ENCODE results near the gene HMHB1. TPM values are rescaled to one million over a fixed set of nuclear protein-coding genes. Genes with fewer than 3 reads are reported as not detected.

Gene HMHB1
- total and polyA plus RNA-seq, 9 of the 15 experiments (the other 6 are each of a cell fraction or from before 2014, with no cell fraction given) = not detected

- no peak for TF ChIP-seq TEAD4 (IDR thresholded peaks at IDR 0.05; ENCODE audit: low read length)
- no peak for TF ChIP-seq TEAD4 (CRISPR knock-in tag; IDR thresholded peaks at IDR 0.05; ENCODE audit: borderline replicate concordance)
- no peak for TF ChIP-seq TCFL5 (CRISPR knock-in tag; conservative IDR thresholded peaks at IDR 0.05)
- peak; percentile 93 for TF ChIP-seq SMC3 (conservative IDR thresholded peaks at IDR 0.05; ENCODE audit: insufficient read depth, low read depth, low read length)
- no peak for TF ChIP-seq KDM2B (CRISPR knock-in tag; IDR thresholded peaks at IDR 0.05)
- TF ChIP-seq CHD1 (IDR thresholded peaks at IDR 0.05; ENCODE audit: low read length) = no peak
- no peak for TF ChIP-seq STAT5A (IDR thresholded peaks at IDR 0.05; ENCODE audit: borderline replicate concordance, low read length)
- no peak for TF ChIP-seq SNIP1 (IDR thresholded peaks at IDR 0.05; ENCODE audit: low read depth)
- TF ChIP-seq ATF7 (IDR thresholded peaks at IDR 0.05) = peak; percentile 29; the same call in 1 of the 2 replicates
- TF ChIP-seq, protein P1, sequence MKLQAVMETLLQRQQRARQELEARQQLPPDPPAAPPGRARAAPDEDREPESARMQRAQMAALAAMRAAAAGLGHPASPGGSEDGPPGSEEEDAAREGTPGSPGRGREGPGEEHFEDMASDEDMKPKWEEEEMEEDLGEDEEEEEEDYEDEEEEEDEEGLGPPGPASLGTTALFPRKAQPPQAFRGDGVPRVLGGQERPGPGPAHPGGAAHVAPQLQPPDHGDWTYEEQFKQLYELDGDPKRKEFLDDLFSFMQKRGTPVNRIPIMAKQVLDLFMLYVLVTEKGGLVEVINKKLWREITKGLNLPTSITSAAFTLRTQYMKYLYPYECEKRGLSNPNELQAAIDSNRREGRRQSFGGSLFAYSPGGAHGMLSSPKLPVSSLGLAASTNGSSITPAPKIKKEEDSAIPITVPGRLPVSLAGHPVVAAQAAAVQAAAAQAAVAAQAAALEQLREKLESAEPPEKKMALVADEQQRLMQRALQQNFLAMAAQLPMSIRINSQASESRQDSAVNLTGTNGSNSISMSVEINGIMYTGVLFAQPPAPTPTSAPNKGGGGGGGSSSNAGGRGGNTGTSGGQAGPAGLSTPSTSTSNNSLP (IDR thresholded peaks at IDR 0.05; ENCODE audit: borderline replicate concordance, low read depth, low read length) = no peak
- no peak for TF ChIP-seq PHF20 (IDR thresholded peaks at IDR 0.05; ENCODE audit: partially characterized antibody)
- TF ChIP-seq BRD9 (IDR thresholded peaks at IDR 0.05; ENCODE audit: low read depth, partially characterized antibody) = no peak
- TF ChIP-seq, protein P2, sequence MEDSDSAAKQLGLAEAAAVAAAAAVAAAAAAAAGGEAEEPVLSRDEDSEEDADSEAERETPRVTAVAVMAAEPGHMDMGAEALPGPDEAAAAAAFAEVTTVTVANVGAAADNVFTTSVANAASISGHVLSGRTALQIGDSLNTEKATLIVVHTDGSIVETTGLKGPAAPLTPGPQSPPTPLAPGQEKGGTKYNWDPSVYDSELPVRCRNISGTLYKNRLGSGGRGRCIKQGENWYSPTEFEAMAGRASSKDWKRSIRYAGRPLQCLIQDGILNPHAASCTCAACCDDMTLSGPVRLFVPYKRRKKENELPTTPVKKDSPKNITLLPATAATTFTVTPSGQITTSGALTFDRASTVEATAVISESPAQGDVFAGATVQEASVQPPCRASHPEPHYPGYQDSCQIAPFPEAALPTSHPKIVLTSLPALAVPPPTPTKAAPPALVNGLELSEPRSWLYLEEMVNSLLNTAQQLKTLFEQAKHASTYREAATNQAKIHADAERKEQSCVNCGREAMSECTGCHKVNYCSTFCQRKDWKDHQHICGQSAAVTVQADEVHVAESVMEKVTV (CRISPR knock-in tag; IDR thresholded peaks at IDR 0.05) = peak; percentile 90
- no peak for TF ChIP-seq TGIF2 (CRISPR knock-in tag; IDR thresholded peaks at IDR 0.05)
- TF ChIP-seq, protein P3, sequence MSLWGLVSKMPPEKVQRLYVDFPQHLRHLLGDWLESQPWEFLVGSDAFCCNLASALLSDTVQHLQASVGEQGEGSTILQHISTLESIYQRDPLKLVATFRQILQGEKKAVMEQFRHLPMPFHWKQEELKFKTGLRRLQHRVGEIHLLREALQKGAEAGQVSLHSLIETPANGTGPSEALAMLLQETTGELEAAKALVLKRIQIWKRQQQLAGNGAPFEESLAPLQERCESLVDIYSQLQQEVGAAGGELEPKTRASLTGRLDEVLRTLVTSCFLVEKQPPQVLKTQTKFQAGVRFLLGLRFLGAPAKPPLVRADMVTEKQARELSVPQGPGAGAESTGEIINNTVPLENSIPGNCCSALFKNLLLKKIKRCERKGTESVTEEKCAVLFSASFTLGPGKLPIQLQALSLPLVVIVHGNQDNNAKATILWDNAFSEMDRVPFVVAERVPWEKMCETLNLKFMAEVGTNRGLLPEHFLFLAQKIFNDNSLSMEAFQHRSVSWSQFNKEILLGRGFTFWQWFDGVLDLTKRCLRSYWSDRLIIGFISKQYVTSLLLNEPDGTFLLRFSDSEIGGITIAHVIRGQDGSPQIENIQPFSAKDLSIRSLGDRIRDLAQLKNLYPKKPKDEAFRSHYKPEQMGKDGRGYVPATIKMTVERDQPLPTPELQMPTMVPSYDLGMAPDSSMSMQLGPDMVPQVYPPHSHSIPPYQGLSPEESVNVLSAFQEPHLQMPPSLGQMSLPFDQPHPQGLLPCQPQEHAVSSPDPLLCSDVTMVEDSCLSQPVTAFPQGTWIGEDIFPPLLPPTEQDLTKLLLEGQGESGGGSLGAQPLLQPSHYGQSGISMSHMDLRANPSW (CRISPR knock-in tag; IDR thresholded peaks at IDR 0.05) = no peak
- TF ChIP-seq CBX2 (IDR thresholded peaks at IDR 0.05; ENCODE audit: insufficient read depth, low read length, poor library complexity, severe bottlenecking) = no peak
- TF ChIP-seq, protein P4, sequence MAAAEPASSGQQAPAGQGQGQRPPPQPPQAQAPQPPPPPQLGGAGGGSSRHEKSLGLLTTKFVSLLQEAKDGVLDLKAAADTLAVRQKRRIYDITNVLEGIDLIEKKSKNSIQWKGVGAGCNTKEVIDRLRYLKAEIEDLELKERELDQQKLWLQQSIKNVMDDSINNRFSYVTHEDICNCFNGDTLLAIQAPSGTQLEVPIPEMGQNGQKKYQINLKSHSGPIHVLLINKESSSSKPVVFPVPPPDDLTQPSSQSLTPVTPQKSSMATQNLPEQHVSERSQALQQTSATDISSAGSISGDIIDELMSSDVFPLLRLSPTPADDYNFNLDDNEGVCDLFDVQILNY (CRISPR knock-in tag; IDR thresholded peaks at IDR 0.05) = no peak
- no peak for TF ChIP-seq ZNF175 (CRISPR knock-in tag; IDR thresholded peaks at IDR 0.05; ENCODE audit: low read depth)
- no peak for TF ChIP-seq ZNF174 (CRISPR knock-in tag; IDR thresholded peaks at IDR 0.05)
- TF ChIP-seq DACH1 (IDR thresholded peaks at IDR 0.05; ENCODE audit: partially characterized antibody) = no peak
- no peak for TF ChIP-seq POLR2AphosphoS5 (IDR thresholded peaks at IDR 0.05; ENCODE audit: control insufficient read depth, insufficient read depth, low read depth, low read length)
Observed at GRCh38 chr5:143824851-143825720, 13.1 kb downstream of the HMHB1 start (continued).

Measured in K562 (cell line).